Endothelial cell of umbilical vein (primary cell): ENCODE results near the gene PDLIM1. TPM values are rescaled to one million over a fixed set of nuclear protein-coding genes. Genes with fewer than 3 reads are reported as not detected.

ENCODE experiments used
- BruUV-seq: library from RNA; stranded (reverse); fragments of 400-500 nt; replicated peaks from 2 replicates; lab custom pipeline; 2021; lab: Mats Ljungman, UMichigan
- CTCF ChIA-PET: fragments of 300-600, 350-600 bp; sonication (Branson Sonifier 250); formaldehyde crosslinking; loops from one replicate; lab custom pipeline; 2021; ENCODE audit warnings: antibody characterized with exemption, inconsistent platforms; lab: Charles Lee
- POLR2A ChIA-PET: fragments of 300-600, 350-600 bp; sonication (Branson Sonifier 250); formaldehyde crosslinking; loops from one replicate; lab custom pipeline; 2021; ENCODE audit warnings: antibody characterized with exemption, inconsistent platforms; lab: Charles Lee
- DNase-seq: peaks from one replicate; pipeline ENCODE4 v3.0.0-alpha.2; 2011; ENCODE audit warnings: low read depth, low spot score
- FAIRE-seq: peaks from 2 replicates; lab custom pipeline; 2011; peaks lifted over from hg19 to GRCh38; lab: Jason Lieb, UNC
- H2AFZ ChIP-seq: 2 replicates; pipeline ENCODE4 v1.6.0; 2012; ENCODE audit warnings: low read depth, low read length, control low read depth, inconsistent platforms
- H3K27ac ChIP-seq: 2 replicates; pipeline ENCODE4 v1.5.1; 2011; ENCODE audit warnings: low read depth, mild to moderate bottlenecking, control low read depth, low read length, moderate library complexity; ENCODE audit not compliant: insufficient read depth
- H3K27me3 ChIP-seq, 2 experiments: 2 replicates each; pipeline versions ENCODE4 v1.6.0 to v1.6.1; 2011; ENCODE audit warnings: low read length in 2 of 2, mixed read lengths in 1 of 2; ENCODE audit not compliant: control insufficient read depth in 2 of 2, insufficient read depth in 2 of 2
- H3K36me3 ChIP-seq, 2 experiments: 2 replicates in 1 of 2; 3 replicates in 1 of 2; pipeline ENCODE4 v1.5.1; 2011; ENCODE audit warnings: low read length in 2 of 2, mild to moderate bottlenecking in 1 of 2, moderate library complexity in 1 of 2; ENCODE audit not compliant: control insufficient read depth in 2 of 2, insufficient read depth in 2 of 2; ENCODE audit errors: extremely low read depth in 1 of 2
- H3K4me1 ChIP-seq: 3 replicates; pipeline ENCODE4 v1.5.1; 2011; ENCODE audit warnings: mild to moderate bottlenecking, low read length; ENCODE audit not compliant: control insufficient read depth, insufficient read depth; ENCODE audit errors: extremely low read depth
- H3K4me2 ChIP-seq: 2 replicates; pipeline ENCODE4 v1.6.1; 2011; ENCODE audit warnings: low read length, control low read depth, mixed read lengths; ENCODE audit not compliant: insufficient read depth
- H3K4me3 ChIP-seq, 3 experiments: fragments of 200-600 bp in 1 of 3; sonication (generic), shearing (Covaris generic) in 1 of 3; replicated peaks in 1 of 3; 2 replicates each; pipeline ENCODE4 v1.5.1; 2011 to 2016; ENCODE audit warnings: control low read depth in 3 of 3, low read length in 3 of 3, mild to moderate bottlenecking in 2 of 3, inconsistent platforms in 1 of 3, low read depth in 1 of 3, moderate library complexity in 1 of 3; ENCODE audit not compliant: insufficient read depth in 1 of 3
- H3K79me2 ChIP-seq: 2 replicates; pipeline ENCODE4 v1.6.0; 2012; ENCODE audit warnings: low read length, inconsistent platforms; ENCODE audit not compliant: control insufficient read depth, insufficient read depth
- H3K9ac ChIP-seq: replicated peaks from 2 replicates; pipeline ENCODE3; 2011; ENCODE audit warnings: low read length, control low read depth; ENCODE audit not compliant: insufficient read depth; ENCODE audit errors: extremely low read depth
- H3K9me1 ChIP-seq: replicated peaks from 3 replicates; pipeline ENCODE4 v1.6.0; 2011; ENCODE audit warnings: mild to moderate bottlenecking, low read length; ENCODE audit not compliant: control insufficient read depth, insufficient read depth; ENCODE audit errors: extremely low read depth
- H3K9me3 ChIP-seq: replicated peaks from 2 replicates; pipeline ENCODE4 v1.5.1; 2012; ENCODE audit warnings: low read length, inconsistent platforms; ENCODE audit not compliant: control insufficient read depth, insufficient read depth
- H4K20me1 ChIP-seq: replicated peaks from 2 replicates; pipeline ENCODE3; 2011; ENCODE audit warnings: mild to moderate bottlenecking, low read length; ENCODE audit not compliant: control insufficient read depth, insufficient read depth; ENCODE audit errors: extremely low read depth
- EZH2 ChIP-seq: IDR thresholded peaks from 2 replicates; pipeline ENCODE4 v1.6.1; 2012; ENCODE audit warnings: borderline replicate concordance, low read depth, mild to moderate bottlenecking, moderate library complexity, low read length, inconsistent platforms; ENCODE audit not compliant: severe bottlenecking
- FOS ChIP-seq: IDR thresholded peaks from 2 replicates; pipeline ENCODE4 v1.6.1; 2011; ENCODE audit warnings: mild to moderate bottlenecking, low read length, moderate library complexity, borderline replicate concordance; ENCODE audit not compliant: insufficient read depth
- GATA2 ChIP-seq: IDR thresholded peaks from 2 replicates; pipeline ENCODE4 v1.7.0; 2011; ENCODE audit warnings: low read depth, mild to moderate bottlenecking, moderate library complexity, mixed read lengths, low read length; ENCODE audit not compliant: insufficient read length, insufficient read depth
- JUN ChIP-seq: IDR thresholded peaks from 2 replicates; pipeline ENCODE4 v1.6.1; 2011; ENCODE audit warnings: borderline replicate concordance, low read depth; ENCODE audit not compliant: insufficient read length, insufficient read depth
- MAX ChIP-seq: IDR thresholded peaks from 2 replicates; pipeline ENCODE4 v1.6.1; 2011; ENCODE audit not compliant: insufficient read depth, insufficient read length
- MYC ChIP-seq: IDR thresholded peaks from one replicate; pipeline ENCODE4 v1.6.1; 2011; ENCODE audit warnings: mild to moderate bottlenecking, low read depth, low read length
- POLR2A ChIP-seq: IDR thresholded peaks from 2 replicates; pipeline ENCODE4 v1.6.1; 2012; ENCODE audit warnings: low read depth, mild to moderate bottlenecking, control low read depth, low read length
- POLR2AphosphoS5 ChIP-seq: IDR thresholded peaks from 2 replicates; pipeline ENCODE4 v1.6.1; 2012; ENCODE audit warnings: low read depth, mild to moderate bottlenecking, control low read depth, low read length, moderate library complexity; ENCODE audit not compliant: insufficient read depth
- dilution Hi-C: fragments of 300-500 bp; cut with MboI; formaldehyde crosslinking; loops from one replicate; pipeline ENCODE4 v1.15.0; 2019; ENCODE audit warnings: low sequenced_read_pairs; ENCODE audit not compliant: extremely low pct_ligation_motif_present
- intact Hi-C: fragments of 100-400 bp; cut with micrococcal nuclease; formaldehyde crosslinking; loops from one replicate; pipeline ENCODE4 v1.10.0; 2022
- polyA plus RNA-seq, 4 experiments: library from polyadenylated mRNA; depleted of rRNA in 3 of 4; stranded (reverse) in 3 of 4; unstranded in 1 of 4; fragments of >200 nt; gene quantifications; 2 replicates each; pipeline versions ENCODE4 v1.2.1 to v1.2.3, GENCODE V29; 2011 to 2012; ENCODE audit warnings: missing spikeins in 1 of 4
- total RNA-seq: library from RNA; stranded (reverse); gene quantifications from 2 replicates; pipeline ENCODE4 v1.2.3, GENCODE V29; 2021
- TF ChIP-seq, protein P1 (sequence below), 2 donors: IDR thresholded peaks; 1 replicate in 1 of 2; 2 replicates in 1 of 2; pipeline ENCODE4 v1.5.1; 2011; ENCODE audit warnings: low read length in 2 of 2, mild to moderate bottlenecking in 2 of 2, moderate library complexity in 2 of 2, control low read depth in 1 of 2, inconsistent platforms in 1 of 2, low read depth in 1 of 2; ENCODE audit not compliant: insufficient read depth in 1 of 2; ENCODE audit errors: extremely low read depth in 1 of 2

PDLIM1 gene
- total and polyA plus RNA-seq, 2 donors (not counting 3 experiments of a cell fraction or from before 2014, with no cell fraction given), result 91.1 to 122 TPM

- POLR2A ChIA-PET, result no interaction called here
- no peak overlapping the region for H3K9ac ChIP-seq
- DNase-seq (no peak), FAIRE-seq (no peak)
- H3K9me1 ChIP-seq, result no peaks in the 10 kb centered on the region
- H2AFZ ChIP-seq, result no peak overlapping the region
- TF ChIP-seq, protein P1, sequence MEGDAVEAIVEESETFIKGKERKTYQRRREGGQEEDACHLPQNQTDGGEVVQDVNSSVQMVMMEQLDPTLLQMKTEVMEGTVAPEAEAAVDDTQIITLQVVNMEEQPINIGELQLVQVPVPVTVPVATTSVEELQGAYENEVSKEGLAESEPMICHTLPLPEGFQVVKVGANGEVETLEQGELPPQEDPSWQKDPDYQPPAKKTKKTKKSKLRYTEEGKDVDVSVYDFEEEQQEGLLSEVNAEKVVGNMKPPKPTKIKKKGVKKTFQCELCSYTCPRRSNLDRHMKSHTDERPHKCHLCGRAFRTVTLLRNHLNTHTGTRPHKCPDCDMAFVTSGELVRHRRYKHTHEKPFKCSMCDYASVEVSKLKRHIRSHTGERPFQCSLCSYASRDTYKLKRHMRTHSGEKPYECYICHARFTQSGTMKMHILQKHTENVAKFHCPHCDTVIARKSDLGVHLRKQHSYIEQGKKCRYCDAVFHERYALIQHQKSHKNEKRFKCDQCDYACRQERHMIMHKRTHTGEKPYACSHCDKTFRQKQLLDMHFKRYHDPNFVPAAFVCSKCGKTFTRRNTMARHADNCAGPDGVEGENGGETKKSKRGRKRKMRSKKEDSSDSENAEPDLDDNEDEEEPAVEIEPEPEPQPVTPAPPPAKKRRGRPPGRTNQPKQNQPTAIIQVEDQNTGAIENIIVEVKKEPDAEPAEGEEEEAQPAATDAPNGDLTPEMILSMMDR (IDR thresholded peaks at IDR 0.05; ENCODE audit: extremely low read depth in 1 of 2, insufficient read depth in 1 of 2, low read depth in 1 of 2, low read length in 2 of 2), result peak in 1 of 2 donors; percentile 7
- TF ChIP-seq MYC, result no peak
- no peaks in the 10 kb centered on the region for H3K79me2 ChIP-seq
- H3K27me3 ChIP-seq, result peaks cover 0 to 1% of the 10 kb centered on the region in 2 experiments
- intact Hi-C loops, result no loop called here
- dilution Hi-C loops, result no loop called here
- H4K20me1 ChIP-seq, result no peaks in the 10 kb centered on the region
- no peaks in the 10 kb centered on the region for H3K9me3 ChIP-seq
- H3K4me3 ChIP-seq, result no peak overlapping the region
- no TSS peak for BruUV-seq
- H3K4me2 ChIP-seq, result no peak overlapping the region
- H3K4me1 ChIP-seq, result no peaks in the 10 kb centered on the region
- H3K27ac ChIP-seq, result no peak overlapping the region
- H3K36me3 ChIP-seq, result no peaks in the 10 kb centered on the region
- CTCF ChIA-PET, result interaction anchor here (0.6 to 3.3 kb wide), 16 partner anchors 9 to 400 kb away, joined by 3 to 68 read pairs (median 4); no protein-coding TSS in a partner anchor
These were observed 89.1 kb downstream of the PDLIM1 start for GRCh38 chr10:95201736-95202135.

- CTCF ChIA-PET, result interaction anchor here (1.9 kb wide), 1 partner anchor 12 kb away, joined by 5 read pairs; no protein-coding TSS in a partner anchor
- TF ChIP-seq FOS (no peak), GATA2 (no peak), MAX (no peak), POLR2AphosphoS5 (no peak), JUN (no peak), POLR2A (no peak), MYC (no peak), EZH2 (no peak)
- TF ChIP-seq, protein P1 (IDR thresholded peaks at IDR 0.05; ENCODE audit: extremely low read depth in 1 of 2, insufficient read depth in 1 of 2, low read depth in 1 of 2, low read length in 2 of 2), result no peak
- Histone ChIP-seq H4K20me1 (no peaks in the 10 kb centered on the region), H3K4me2 (no peak overlapping the region), H3K9me3 (no peaks in the 10 kb centered on the region), H3K4me1 (no peaks in the 10 kb centered on the region), H3K4me3 (no peak overlapping the region), H3K36me3 (no peaks in the 10 kb centered on the region), H2AFZ (no peak overlapping the region), H3K27ac (no peak overlapping the region), H3K9ac (no peak overlapping the region), H3K27me3 (peaks cover 1 to 3% of the 10 kb centered on the region in 2 experiments), H3K9me1 (no peaks in the 10 kb centered on the region), H3K79me2 (no peaks in the 10 kb centered on the region)
- intact Hi-C loops, result no loop called here
- no TSS peak for BruUV-seq
- POLR2A ChIA-PET, result no interaction called here
- dilution Hi-C loops, result no loop called here
- FAIRE-seq, result no peak
- DNase-seq, result no peak
These were observed 94.8 kb downstream of the PDLIM1 start for GRCh38 chr10:95196046-95196445.
